GM23338 (cell line): Measurements from ENCODE around the gene AGXT.

Experiments
- CREB1 ChIP-seq: fragments of 250-450 bp; sonication (Bioruptor Pico); IDR thresholded peaks from 2 replicates; pipeline ENCODE4 v1.5.0; 2020; ENCODE audit warnings: low read depth, mild to moderate bottlenecking, moderate library complexity
- EZH2 ChIP-seq: fragments of 200-600 bp; sonication (generic); IDR thresholded peaks from one replicate; pipeline ENCODE4 v1.8.0; 2017; ENCODE audit warnings: antibody characterized with exemption, mild to moderate bottlenecking, low read depth; ENCODE audit not compliant: unreplicated experiment
- EZH2phosphoT487 ChIP-seq: fragments of 200-600 bp; sonication (generic); IDR thresholded peaks from one replicate; pipeline ENCODE4 v1.8.1; 2018; ENCODE audit warnings: antibody characterized with exemption; ENCODE audit not compliant: unreplicated experiment
- JUNB ChIP-seq: IDR thresholded peaks from one replicate; pipeline ENCODE4 v1.6.1; 2016; ENCODE audit warnings: antibody characterized with exemption; ENCODE audit not compliant: unreplicated experiment
- NANOG ChIP-seq: IDR thresholded peaks from 2 replicates; pipeline ENCODE4 v1.6.1; 2016; ENCODE audit warnings: antibody characterized with exemption, borderline replicate concordance
- POLR2AphosphoS5 ChIP-seq: IDR thresholded peaks from 2 replicates; pipeline ENCODE4 v1.6.1; 2016; ENCODE audit warnings: antibody characterized with exemption, low read depth
- STAT1 ChIP-seq: IDR thresholded peaks from one replicate; pipeline ENCODE4 v1.6.1; 2016; ENCODE audit warnings: antibody characterized with exemption; ENCODE audit not compliant: unreplicated experiment
- ZNF114 ChIP-seq: fragments of 250-450 bp; sonication (Bioruptor Pico); IDR thresholded peaks from 2 replicates; pipeline ENCODE4 v1.5.0; 2020; ENCODE audit warnings: mild to moderate bottlenecking, moderate library complexity
- ZNF331 ChIP-seq: fragments of 250-450 bp; sonication (Bioruptor Pico); IDR thresholded peaks from 2 replicates; pipeline ENCODE4 v1.5.0; 2020; ENCODE audit warnings: low read depth, mild to moderate bottlenecking, moderate library complexity
- TF ChIP-seq, protein P1 (sequence below), 2 experiments: fragments of 200-600 bp in 1 of 2; sonication (generic) in 1 of 2; conservative IDR thresholded peaks; 2 replicates each; pipeline versions ENCODE4 v1.5.1 to v1.6.1; 2016 to 2017; ENCODE audit warnings: antibody characterized with exemption in 2 of 2, low read depth in 2 of 2, mild to moderate bottlenecking in 2 of 2, moderate library complexity in 1 of 2
- TF ChIP-seq, protein P2 (sequence below): IDR thresholded peaks from one replicate; pipeline ENCODE4 v1.6.1; 2018; ENCODE audit warnings: antibody characterized with exemption; ENCODE audit not compliant: unreplicated experiment
- TF ChIP-seq, protein P3 (sequence below): IDR thresholded peaks from 2 replicates; pipeline ENCODE4 v1.6.1; 2016; ENCODE audit warnings: antibody characterized with exemption

DNA sequence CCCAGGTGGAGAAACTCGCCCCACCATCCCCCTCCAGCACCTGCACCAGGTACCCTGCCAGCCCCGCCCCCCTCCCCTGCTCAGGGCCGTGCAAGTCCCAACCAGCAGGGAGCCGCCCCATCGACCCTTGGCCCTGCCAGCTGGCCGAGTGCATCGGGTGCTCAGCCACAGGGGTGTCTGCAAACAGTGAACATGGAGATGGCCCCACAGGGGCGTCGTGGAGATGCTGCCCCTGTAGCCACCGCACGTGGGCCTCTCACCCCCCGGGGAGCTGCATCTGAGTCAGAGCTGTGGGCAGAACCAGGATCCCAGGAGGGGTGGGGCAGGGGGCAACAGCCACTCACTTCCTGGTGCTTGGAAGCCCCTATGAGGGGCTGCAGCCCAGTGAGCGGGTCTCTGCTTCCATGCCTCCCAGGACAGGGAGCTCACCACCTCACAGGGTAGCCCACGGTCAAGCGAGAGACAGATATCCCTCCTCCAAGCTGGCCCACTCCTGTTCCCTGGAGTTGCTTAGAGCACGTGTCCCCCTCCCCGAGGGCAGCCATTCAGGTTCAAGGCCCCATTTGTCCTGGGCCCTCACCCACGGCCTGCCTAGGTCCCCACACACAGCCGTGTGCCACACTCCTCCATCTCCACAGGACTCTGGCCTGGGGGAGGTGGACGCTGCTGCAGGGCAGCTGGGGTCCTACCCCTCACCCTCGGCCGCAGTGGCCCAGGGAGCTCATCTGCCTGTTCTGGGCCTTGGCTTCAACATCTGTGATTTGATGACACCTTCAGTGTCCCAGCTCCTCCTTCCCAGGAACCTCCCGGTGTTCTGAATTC, 28.5 kb downstream of the AGXT start:
- TF ChIP-seq, protein P1, sequence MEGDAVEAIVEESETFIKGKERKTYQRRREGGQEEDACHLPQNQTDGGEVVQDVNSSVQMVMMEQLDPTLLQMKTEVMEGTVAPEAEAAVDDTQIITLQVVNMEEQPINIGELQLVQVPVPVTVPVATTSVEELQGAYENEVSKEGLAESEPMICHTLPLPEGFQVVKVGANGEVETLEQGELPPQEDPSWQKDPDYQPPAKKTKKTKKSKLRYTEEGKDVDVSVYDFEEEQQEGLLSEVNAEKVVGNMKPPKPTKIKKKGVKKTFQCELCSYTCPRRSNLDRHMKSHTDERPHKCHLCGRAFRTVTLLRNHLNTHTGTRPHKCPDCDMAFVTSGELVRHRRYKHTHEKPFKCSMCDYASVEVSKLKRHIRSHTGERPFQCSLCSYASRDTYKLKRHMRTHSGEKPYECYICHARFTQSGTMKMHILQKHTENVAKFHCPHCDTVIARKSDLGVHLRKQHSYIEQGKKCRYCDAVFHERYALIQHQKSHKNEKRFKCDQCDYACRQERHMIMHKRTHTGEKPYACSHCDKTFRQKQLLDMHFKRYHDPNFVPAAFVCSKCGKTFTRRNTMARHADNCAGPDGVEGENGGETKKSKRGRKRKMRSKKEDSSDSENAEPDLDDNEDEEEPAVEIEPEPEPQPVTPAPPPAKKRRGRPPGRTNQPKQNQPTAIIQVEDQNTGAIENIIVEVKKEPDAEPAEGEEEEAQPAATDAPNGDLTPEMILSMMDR (conservative IDR thresholded peaks at IDR 0.05; ENCODE audit: low read depth in 2 of 2) = no peak
- no peak for TF ChIP-seq JUNB
- TF ChIP-seq POLR2AphosphoS5 = no peak
- TF ChIP-seq EZH2 = no peak
- no peak for TF ChIP-seq EZH2phosphoT487
- TF ChIP-seq, protein P2, sequence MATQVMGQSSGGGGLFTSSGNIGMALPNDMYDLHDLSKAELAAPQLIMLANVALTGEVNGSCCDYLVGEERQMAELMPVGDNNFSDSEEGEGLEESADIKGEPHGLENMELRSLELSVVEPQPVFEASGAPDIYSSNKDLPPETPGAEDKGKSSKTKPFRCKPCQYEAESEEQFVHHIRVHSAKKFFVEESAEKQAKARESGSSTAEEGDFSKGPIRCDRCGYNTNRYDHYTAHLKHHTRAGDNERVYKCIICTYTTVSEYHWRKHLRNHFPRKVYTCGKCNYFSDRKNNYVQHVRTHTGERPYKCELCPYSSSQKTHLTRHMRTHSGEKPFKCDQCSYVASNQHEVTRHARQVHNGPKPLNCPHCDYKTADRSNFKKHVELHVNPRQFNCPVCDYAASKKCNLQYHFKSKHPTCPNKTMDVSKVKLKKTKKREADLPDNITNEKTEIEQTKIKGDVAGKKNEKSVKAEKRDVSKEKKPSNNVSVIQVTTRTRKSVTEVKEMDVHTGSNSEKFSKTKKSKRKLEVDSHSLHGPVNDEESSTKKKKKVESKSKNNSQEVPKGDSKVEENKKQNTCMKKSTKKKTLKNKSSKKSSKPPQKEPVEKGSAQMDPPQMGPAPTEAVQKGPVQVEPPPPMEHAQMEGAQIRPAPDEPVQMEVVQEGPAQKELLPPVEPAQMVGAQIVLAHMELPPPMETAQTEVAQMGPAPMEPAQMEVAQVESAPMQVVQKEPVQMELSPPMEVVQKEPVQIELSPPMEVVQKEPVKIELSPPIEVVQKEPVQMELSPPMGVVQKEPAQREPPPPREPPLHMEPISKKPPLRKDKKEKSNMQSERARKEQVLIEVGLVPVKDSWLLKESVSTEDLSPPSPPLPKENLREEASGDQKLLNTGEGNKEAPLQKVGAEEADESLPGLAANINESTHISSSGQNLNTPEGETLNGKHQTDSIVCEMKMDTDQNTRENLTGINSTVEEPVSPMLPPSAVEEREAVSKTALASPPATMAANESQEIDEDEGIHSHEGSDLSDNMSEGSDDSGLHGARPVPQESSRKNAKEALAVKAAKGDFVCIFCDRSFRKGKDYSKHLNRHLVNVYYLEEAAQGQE = no peak
- TF ChIP-seq NANOG = no peak
- no peak for TF ChIP-seq STAT1
- TF ChIP-seq CREB1 (CRISPR knock-in tag) = no peak
- TF ChIP-seq, protein P3, sequence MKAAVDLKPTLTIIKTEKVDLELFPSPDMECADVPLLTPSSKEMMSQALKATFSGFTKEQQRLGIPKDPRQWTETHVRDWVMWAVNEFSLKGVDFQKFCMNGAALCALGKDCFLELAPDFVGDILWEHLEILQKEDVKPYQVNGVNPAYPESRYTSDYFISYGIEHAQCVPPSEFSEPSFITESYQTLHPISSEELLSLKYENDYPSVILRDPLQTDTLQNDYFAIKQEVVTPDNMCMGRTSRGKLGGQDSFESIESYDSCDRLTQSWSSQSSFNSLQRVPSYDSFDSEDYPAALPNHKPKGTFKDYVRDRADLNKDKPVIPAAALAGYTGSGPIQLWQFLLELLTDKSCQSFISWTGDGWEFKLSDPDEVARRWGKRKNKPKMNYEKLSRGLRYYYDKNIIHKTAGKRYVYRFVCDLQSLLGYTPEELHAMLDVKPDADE = no peak
- no peak for TF ChIP-seq ZNF114 (CRISPR knock-in tag)
- no peak for TF ChIP-seq ZNF331 (CRISPR knock-in tag)
